ENCODE data around the gene MAP1LC3B. TPM values are rescaled to one million over a fixed set of nuclear protein-coding genes. Genes with fewer than 3 reads are reported as not detected.
"Not testable (repeated sequence)": the region's sequence is repeated elsewhere in the genome, so short reads cannot be mapped to it uniquely, and the experiment has no call there.

Gene MAP1LC3B
- total RNA-seq, 1 donor = 44.5 TPM

DNA sequence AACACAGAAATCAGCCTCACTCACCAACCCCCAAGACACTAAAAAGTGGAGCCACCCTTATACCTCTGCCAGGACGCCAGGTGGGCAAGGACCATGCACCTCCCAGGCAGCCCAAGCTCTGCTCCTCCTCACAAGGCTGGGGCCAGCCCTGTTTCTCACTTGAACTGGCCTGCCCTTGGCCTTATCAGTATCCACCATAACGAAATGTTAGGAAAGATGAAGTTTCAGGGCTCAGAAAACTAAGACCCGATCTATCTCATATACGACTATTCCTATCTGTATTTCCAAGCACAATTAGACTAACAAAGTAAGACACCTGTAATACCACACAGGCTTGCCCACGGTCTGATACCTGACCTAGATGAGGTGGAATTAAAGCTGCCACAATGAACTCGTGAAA, 15.5 kb upstream of the MAP1LC3B start:
- no peak for DNase-seq (ENCODE audit: insufficient read length, low spot score, missing footprints)
- Histone ChIP-seq H3K4me1 (ENCODE audit: insufficient read depth, low read length) (peaks cover 25% of the 10 kb centered on the region), H3K27ac (ENCODE audit: low read depth, low read length) (peak overlapping the region; percentile 70), H3K27me3 (ENCODE audit: insufficient read depth, low read length) (no peaks in the 10 kb centered on the region), H3K4me3 (ENCODE audit: insufficient read depth, low read length) (no peak overlapping the region), H3K4me2 (ENCODE audit: insufficient read depth, low read length) (no peak overlapping the region), H4K20me1 (ENCODE audit: insufficient read depth, low read length) (peaks cover 41% of the 10 kb centered on the region), H2AFZ (ENCODE audit: low read length) (no peak overlapping the region), H3K9me3 (ENCODE audit: low read depth, low read length) (no peaks in the 10 kb centered on the region), H3K79me2 (ENCODE audit: insufficient read depth, low read length) (peaks cover 94% of the 10 kb centered on the region), H3K36me3 (ENCODE audit: insufficient read depth, low read length) (no peaks in the 10 kb centered on the region)
- TF ChIP-seq, protein P1, sequence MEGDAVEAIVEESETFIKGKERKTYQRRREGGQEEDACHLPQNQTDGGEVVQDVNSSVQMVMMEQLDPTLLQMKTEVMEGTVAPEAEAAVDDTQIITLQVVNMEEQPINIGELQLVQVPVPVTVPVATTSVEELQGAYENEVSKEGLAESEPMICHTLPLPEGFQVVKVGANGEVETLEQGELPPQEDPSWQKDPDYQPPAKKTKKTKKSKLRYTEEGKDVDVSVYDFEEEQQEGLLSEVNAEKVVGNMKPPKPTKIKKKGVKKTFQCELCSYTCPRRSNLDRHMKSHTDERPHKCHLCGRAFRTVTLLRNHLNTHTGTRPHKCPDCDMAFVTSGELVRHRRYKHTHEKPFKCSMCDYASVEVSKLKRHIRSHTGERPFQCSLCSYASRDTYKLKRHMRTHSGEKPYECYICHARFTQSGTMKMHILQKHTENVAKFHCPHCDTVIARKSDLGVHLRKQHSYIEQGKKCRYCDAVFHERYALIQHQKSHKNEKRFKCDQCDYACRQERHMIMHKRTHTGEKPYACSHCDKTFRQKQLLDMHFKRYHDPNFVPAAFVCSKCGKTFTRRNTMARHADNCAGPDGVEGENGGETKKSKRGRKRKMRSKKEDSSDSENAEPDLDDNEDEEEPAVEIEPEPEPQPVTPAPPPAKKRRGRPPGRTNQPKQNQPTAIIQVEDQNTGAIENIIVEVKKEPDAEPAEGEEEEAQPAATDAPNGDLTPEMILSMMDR (IDR thresholded peaks at IDR 0.05; ENCODE audit: extremely low read depth, low read depth, low read length) = no peak

DNA sequence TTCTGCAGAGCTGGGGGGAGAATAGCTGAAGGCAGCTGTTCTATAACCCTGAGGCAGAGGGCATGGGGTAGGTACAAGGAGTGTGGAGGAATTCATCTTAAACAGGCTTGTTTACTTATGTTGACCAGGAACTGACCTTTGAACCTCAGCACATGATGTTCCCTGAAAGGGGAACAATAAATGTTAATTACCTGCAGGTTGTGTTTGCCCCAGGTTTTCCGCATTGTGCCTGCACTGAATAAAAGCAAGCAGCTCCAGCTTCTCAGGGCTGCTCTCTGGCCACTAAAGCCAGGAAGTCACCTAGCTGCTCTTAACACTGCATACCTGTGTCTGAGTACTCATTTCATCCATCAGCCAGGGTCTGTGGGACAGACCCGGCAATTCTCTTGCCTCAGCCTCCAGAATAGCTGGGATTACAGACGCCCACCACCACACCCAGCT, 12.8 kb upstream of the MAP1LC3B start:
- not testable (repeated sequence) for H3K36me3 ChIP-seq (ENCODE audit: insufficient read depth, low read length); DNase-seq (ENCODE audit: insufficient read length, low spot score, missing footprints); H3K27me3 ChIP-seq (ENCODE audit: insufficient read depth, low read length); H2AFZ ChIP-seq (ENCODE audit: low read length); H3K4me3 ChIP-seq (ENCODE audit: insufficient read depth, low read length); H3K27ac ChIP-seq (ENCODE audit: low read depth, low read length); H3K9me3 ChIP-seq (ENCODE audit: low read depth, low read length); H3K4me2 ChIP-seq (ENCODE audit: insufficient read depth, low read length)
- Histone ChIP-seq H4K20me1 (ENCODE audit: insufficient read depth, low read length) (peaks cover 44% of the 10 kb centered on the region), H3K79me2 (ENCODE audit: insufficient read depth, low read length) (peaks cover 85% of the 10 kb centered on the region), H3K4me1 (ENCODE audit: insufficient read depth, low read length) (peaks cover 35% of the 10 kb centered on the region)

DNA sequence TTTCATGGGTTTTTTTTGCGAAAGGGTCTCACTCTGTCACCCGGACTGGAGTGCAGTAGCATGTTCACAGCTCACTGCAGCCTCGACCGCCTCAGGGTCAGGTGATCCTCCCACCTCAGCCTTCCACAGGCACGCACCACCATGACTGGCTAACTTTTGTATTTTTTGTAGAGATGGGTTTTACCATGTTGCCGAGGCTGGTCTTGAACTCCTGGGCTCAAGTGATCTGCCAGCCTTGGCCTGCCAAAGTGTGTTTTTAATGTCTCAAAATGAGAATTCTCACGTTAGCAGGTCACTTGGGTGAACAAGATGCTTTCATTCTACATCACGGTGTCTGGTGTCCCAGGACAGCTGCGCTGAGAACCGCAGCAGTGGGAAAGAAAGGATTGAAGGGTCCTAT, 11.7 kb upstream of the MAP1LC3B start:
- peak overlapping the region; percentile 64 for H3K27ac ChIP-seq (ENCODE audit: low read depth, low read length)
- no peaks in the 10 kb centered on the region for H3K9me3 ChIP-seq (ENCODE audit: low read depth, low read length)
- H3K4me3 ChIP-seq (ENCODE audit: insufficient read depth, low read length) = no peak overlapping the region
- no peak overlapping the region for H2AFZ ChIP-seq (ENCODE audit: low read length)
- DNase-seq (ENCODE audit: insufficient read length, low spot score, missing footprints) = no peak
- TF ChIP-seq, protein P1 (IDR thresholded peaks at IDR 0.05; ENCODE audit: extremely low read depth, low read depth, low read length) = no peak
- peaks cover 39% of the 10 kb centered on the region for H4K20me1 ChIP-seq (ENCODE audit: insufficient read depth, low read length)
- H3K4me2 ChIP-seq (ENCODE audit: insufficient read depth, low read length) = peak overlapping the region; percentile 94
- peaks cover 34% of the 10 kb centered on the region for H3K4me1 ChIP-seq (ENCODE audit: insufficient read depth, low read length)
- H3K27me3 ChIP-seq (ENCODE audit: insufficient read depth, low read length) = no peaks in the 10 kb centered on the region
- H3K79me2 ChIP-seq (ENCODE audit: insufficient read depth, low read length) = peaks cover 75% of the 10 kb centered on the region
- H3K36me3 ChIP-seq (ENCODE audit: insufficient read depth, low read length) = no peaks in the 10 kb centered on the region

DNA sequence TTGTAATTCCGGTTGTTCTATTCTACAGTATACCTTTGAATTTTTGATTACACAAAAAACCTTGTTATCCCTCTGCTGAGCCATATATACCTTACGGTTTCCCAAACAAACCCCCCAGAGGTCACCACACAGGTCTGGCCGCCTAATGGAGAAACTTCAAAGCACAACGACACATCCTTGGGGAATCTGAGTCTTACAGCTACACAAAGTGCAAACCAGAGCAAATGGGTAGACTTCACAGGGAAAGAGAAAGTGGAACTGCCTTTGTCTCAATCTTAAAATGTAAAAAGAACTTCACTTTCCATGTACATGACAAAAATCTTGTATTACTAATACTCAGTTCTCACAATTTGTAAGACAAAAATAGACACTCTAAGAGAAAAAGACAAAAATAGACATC, 11.3 kb upstream of the MAP1LC3B start:
- no peak for DNase-seq (ENCODE audit: insufficient read length, low spot score, missing footprints)
- Histone ChIP-seq H4K20me1 (ENCODE audit: insufficient read depth, low read length) (peaks cover 35% of the 10 kb centered on the region), H3K4me1 (ENCODE audit: insufficient read depth, low read length) (peaks cover 30% of the 10 kb centered on the region), H3K4me2 (ENCODE audit: insufficient read depth, low read length) (peak overlapping the region; percentile 94), H3K27me3 (ENCODE audit: insufficient read depth, low read length) (no peaks in the 10 kb centered on the region), H3K79me2 (ENCODE audit: insufficient read depth, low read length) (peaks cover 71% of the 10 kb centered on the region), H3K27ac (ENCODE audit: low read depth, low read length) (peak overlapping the region; percentile 64), H2AFZ (ENCODE audit: low read length) (no peak overlapping the region), H3K36me3 (ENCODE audit: insufficient read depth, low read length) (no peaks in the 10 kb centered on the region), H3K4me3 (ENCODE audit: insufficient read depth, low read length) (peak overlapping the region; percentile 76), H3K9me3 (ENCODE audit: low read depth, low read length) (no peaks in the 10 kb centered on the region)
- TF ChIP-seq, protein P1 (IDR thresholded peaks at IDR 0.05; ENCODE audit: extremely low read depth, low read depth, low read length) = no peak
